Measurements from ENCODE around the gene AXL.
"Not testable (repeated sequence)": the region's sequence is repeated elsewhere in the genome, so short reads cannot be mapped to it uniquely, and the experiment has no call there.

The AXL gene

GRCh38 chr19:41206926-41207750 is 11.9 kb upstream of the AXL start:
- no peak for DNase-seq

DNA sequence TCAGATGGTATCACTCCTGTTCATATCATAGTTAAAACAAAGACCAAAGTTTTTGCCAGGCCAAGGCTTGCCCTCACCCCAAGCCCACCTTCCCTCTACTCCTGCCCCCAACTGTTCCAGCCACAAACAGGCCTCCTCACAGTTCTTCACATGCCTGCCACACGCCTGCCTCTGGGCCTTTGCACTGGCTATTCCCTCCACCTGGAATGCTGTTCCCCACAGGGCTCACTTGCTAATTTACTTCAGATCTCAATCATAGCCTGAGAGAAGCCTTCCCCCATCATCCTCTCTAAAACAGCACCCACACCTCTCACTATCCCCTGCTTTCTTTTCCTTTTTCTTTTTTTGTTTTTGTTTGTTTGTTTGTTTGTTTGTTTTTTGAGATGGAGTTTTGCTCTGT is 4.9 kb upstream of the AXL start:
- DNase-seq, result no peak

- no peak for DNase-seq
Observed at GRCh38 chr19:41217741-41218140, 1.3 kb upstream of the AXL start.

DNA sequence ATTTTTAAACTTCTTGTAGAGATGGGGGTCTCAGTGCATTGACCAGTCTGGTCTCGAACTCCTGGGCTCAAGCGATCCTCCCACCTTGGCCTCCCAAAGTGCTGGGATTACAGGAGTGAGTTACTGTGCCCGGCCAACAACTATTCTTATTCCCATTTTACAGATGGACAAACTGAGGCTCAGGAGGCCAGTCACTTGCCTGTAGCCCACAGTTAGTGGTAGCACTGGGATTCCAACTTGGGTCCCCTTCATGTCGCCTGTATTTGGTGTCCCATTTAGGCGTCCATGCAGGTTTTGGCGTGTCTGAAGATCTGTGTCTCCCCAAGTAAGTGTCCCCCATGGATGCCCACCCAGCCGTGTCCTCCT is 791 bp upstream of the AXL start:
- DNase-seq, result no peak

DNA sequence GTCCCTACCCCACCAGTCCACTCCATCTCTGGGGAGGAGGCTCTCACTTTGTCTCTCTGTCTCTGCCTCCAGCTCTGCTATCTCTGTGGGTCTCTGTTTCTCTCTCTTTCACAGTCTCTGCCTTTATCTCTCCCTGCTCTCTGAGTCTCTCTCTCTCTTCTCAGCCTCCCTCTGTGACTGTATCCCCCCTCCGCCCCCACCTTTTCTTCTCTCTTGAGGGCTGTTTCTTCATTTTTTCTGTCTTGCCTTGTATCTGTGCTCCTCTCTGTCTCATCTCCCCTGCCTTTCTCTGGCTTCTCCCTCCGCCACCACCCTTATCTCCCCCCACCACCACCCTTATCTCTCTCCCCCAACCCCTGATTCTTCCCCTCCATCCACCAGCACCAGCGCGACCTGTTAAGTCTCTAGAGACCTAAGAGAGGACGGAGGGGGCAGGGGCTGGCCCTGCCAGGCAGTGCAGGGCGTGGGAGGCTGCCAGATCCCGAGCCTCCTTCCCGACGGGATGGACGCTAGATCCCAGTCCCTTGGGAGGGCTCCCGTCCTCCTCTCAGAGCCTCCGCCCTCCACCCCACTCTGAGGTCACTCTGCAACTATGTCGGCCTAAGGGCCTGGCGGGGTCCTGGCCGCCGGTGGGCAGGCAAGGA is 1.0 kb downstream of the AXL start:
- DNase-seq, result no peak

GRCh38 chr19:41220811-41221210 is 1.8 kb downstream of the AXL start:
- no peak for DNase-seq

DNA sequence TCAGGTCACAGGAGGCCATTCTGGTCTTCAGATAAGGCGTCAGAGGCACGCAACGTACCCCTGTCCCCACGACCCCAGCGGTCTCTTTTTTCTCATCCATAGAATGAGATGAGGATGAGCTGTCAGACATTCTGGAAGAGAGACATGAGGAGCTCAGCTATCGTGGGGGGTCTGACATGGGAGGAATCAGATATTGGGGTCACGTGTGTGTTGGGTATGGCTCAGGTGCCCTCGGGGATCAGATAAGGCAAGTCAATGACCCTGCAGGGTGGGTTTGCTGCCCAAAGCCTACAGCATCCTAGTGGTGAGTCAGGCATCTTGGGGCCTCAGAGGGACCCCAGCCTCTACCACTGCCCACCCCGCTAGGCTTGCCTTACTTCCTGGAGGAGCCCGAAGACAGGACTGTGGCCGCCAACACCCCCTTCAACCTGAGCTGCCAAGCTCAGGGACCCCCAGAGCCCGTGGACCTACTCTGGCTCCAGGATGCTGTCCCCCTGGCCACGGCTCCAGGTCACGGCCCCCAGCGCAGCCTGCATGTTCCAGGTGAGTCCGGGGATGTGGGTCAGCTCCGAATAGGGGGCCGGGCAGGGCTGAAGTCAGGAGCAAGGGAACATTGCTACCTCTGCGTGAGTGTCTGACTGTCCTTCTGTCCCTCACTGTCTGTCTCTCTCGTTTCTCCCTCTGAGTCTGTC is 2.6 kb downstream of the AXL start:
- DNase-seq, result no peak

GRCh38 chr19:41222240-41222639 is 3.2 kb downstream of the AXL start:
- no peak for DNase-seq

GRCh38 chr19:41223431-41224234 is 4.6 kb downstream of the AXL start:
- peak; percentile 68 for DNase-seq

DNA sequence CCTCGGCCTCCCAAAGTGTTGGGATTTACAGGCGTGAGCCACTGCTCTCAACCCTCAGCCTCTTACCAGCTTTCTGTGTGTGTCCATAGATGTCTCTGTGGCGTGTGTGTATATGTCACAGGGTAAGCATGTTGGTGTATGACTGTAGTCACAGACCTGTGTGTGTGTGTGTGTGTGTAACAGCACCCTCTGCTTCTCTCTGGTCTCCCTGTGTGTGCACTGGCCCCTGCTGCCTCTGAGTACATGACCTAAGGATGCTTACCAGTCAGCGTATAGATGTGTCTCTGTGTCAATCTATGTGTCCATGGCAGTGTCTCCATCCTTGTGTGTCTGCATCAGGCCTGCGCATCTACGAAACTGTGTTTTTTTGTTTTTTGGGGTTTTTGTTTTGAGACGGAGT is 5.6 kb downstream of the AXL start:
- no peak for DNase-seq

DNA sequence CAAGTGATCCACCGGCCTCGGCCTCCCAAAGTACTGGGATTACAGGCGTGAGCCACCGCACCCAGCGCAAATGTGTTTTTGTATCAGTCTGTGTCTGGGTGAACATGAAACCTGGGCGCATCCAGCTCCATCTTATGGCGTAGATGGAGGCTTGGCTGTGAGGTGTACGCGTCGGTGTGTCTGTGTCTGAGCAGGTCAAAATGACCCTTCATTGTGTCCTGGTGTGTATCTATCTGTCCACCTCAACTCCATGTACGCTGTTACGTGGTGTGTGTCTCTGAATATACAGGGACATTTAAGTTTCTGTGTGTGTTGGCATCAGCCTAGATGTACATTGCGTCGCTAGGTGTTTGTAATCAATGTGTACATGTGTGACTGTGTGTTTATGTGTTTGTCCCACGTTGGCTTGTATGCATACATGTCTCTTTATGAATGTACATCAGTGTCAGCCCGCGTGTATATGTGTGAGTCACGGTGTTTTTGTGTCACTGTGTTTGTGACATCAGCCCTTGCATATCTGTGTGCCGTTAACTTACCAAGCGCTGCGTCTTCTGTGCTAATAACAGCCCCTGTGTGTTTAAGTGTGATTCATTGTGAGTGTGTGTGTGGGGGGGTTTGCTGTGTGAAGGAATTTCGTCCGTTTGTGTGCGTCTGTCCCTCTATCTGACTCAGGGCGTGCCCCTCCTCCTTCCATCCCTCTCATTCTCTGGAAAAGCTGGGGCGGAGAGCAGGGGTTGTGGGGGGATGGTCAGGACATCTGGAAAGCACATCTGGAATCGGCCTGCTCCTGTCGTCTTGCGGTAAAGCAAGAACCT is 6.4 kb downstream of the AXL start:
- peak; percentile 85 for DNase-seq

DNA sequence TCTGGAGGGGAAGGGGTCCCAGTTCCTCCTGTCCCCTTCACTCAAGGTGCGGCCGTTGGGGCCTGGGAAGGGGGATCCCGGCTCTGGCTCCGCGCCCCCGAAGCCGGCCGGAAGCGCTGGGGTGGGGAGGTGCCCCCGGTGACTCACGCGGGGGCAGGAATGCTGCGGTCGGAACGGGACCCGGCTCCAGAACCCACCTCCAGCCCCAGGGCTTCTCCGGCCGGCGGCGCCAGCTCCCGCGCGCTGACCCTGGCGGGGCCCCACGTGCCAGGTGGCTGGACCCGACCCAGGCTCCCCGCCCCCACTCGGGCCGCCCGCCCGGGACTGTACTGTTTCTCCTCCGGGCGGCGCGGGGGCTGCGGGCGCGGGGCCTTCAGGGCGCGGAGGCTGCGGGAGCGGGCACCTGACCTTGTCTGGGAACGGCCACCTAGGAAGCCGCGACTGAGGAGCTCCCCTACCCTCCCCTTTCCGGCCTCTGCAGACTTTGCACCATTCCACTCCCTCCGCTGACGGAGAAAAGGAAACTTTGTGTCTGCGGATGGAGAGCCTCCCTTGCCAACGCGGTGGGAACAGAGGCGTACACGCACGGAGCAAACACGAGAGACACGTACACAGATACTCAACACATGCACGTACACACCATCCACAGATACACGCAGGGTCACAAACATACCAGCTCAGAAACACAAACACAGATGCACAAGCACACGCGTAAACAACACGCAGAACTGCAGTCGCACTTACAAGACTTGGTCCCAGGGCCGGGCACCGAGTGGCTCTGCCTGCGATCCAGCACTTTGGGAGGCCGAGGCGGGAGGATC is 7.2 kb downstream of the AXL start:
- DNase-seq, result peak; percentile 85

GRCh38 chr19:41226874-41227390 is 7.9 kb downstream of the AXL start:
- DNase-seq, result no peak

DNA sequence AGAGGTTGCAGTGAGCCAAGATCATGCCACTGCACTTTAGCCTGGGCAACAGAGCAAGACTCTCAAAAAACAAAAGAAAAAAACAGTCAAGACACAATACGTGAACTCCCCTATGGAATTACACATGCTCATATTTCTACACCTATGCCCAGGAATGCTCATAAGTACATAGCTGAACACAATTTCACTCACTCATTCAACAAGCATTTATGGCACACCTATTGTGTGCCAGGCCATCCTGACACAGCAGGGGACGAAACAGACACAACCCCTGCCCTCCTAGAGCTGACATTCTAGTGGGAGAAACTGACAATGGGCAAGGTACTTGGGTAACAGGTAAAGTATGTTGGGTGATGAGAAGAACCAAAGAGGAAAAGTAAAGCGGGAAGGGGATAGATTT is 9.5 kb downstream of the AXL start:
- no peak for DNase-seq

GRCh38 chr19:41229338-41229737 is 10.3 kb downstream of the AXL start:
- DNase-seq, result not testable (repeated sequence)

GRCh38 chr19:41230067-41230857 is 11.2 kb downstream of the AXL start:
- DNase-seq, result no peak

GRCh38 chr19:41232686-41233085 is 13.7 kb downstream of the AXL start:
- no peak for DNase-seq

DNA sequence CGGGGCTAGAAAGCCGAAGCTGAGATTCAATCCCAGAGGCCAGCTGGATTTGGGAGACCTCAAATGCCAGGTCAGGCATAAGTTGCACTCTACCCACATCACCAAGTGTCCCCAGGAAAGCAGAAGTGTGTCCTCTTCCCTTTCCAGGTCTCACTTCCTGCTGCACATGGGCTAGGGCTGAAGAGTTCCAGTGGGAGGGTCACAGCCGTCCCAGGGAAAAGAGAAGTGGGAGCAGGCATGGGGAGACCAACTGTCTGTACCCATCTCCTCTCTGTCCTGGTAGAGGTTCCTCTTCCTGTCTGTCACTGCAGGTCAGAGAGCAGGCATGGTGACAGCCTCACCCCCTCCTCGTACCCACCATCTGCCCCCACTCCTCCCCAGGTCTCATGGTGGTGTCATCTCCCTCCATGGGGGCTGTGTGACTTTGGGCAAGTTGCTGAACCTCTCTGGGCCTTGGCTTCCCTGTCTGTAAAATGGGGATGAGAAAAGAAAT is 14.8 kb downstream of the AXL start:
- DNase-seq, result no peak

DNA sequence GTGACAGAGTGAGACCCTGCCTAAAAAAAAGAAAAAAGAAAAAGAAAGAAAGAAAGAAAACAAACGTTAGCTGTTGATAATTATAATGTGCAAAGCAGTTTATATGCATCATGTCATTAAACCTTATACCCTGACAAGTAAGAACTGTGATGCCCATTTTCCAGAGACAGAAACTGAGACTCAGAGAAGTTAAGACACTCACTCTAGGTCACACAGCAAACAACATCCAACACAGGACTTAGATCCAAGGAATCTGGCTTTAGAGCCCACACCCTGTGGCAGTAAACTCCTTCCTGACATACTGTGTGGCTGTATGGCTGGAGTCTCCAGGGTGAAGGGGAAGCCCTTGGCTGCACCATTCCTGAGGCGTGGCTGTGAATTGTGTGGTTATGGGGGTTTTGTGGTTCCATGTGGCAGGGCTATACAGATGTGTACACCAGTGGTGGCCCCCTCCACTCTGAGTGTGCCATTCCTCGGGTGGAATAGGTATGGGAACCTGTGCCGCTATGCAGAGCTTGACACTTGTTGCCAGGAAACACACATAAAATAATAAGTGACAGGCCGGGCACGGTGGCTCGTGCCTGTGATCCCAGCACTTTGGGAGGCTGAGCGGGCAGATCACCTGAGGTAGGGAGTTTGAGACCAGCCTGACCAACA is 15.6 kb downstream of the AXL start:
- DNase-seq, result no peak

DNA sequence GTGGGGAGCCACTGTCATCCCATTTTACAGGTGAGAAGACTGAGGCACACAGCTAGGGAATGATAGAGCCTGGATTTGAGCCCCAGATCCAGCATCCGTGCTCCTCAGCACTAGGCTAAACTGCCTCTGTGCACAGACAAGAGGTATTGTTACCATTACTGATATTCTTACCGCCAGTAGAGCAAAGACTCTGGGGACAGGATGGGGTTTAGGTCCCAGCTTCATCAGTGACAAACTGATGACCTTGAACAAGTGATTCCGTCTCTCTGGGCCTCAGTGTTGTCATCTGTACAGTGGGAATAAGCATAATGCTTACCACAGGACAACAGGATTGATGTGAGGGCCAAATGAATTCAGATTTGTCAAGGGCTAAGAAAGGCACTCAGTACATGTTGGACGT is 16.5 kb downstream of the AXL start:
- no peak for DNase-seq

Measured in eye (tissue), 1 donor.